Glutamatergic neuron (in vitro differentiated cells): Measurements from ENCODE around the gene CDK5RAP2. TPM values are rescaled to one million over a fixed set of nuclear protein-coding genes. Genes with fewer than 3 reads are reported as not detected.

Source experiments
- DNase-seq: peaks from one replicate; pipeline ENCODE4 v3.0.0; 2022
- H3K27ac Mint-ChIP-seq: one replicate; pipeline ENCODE4 v1.8.0; 2020; ENCODE audit warnings: mild to moderate bottlenecking, mixed read lengths, inconsistent platforms; ENCODE audit not compliant: unreplicated experiment
- H3K27me3 Mint-ChIP-seq: one replicate; pipeline ENCODE4 v1.8.0; 2020; ENCODE audit warnings: mild to moderate bottlenecking, moderate library complexity, mixed read lengths, inconsistent platforms; ENCODE audit not compliant: unreplicated experiment
- H3K36me3 Mint-ChIP-seq: one replicate; pipeline ENCODE4 v1.8.0; 2020; ENCODE audit warnings: mild to moderate bottlenecking, mixed read lengths, inconsistent platforms; ENCODE audit not compliant: unreplicated experiment
- H3K4me1 Mint-ChIP-seq: one replicate; pipeline ENCODE4 v1.8.0; 2020; ENCODE audit warnings: mild to moderate bottlenecking, low read depth, mixed read lengths, inconsistent platforms; ENCODE audit not compliant: unreplicated experiment
- H3K4me3 Mint-ChIP-seq: one replicate; pipeline ENCODE4 v1.8.0; 2020; ENCODE audit warnings: mild to moderate bottlenecking, mixed read lengths, inconsistent platforms; ENCODE audit not compliant: unreplicated experiment
- H3K9me3 Mint-ChIP-seq: one replicate; pipeline ENCODE4 v1.8.0; 2020; ENCODE audit warnings: mild to moderate bottlenecking, moderate library complexity, mixed read lengths, inconsistent platforms; ENCODE audit not compliant: unreplicated experiment
- CTCF ChIP-seq: fragments of 200-600 bp; sonication (generic); IDR thresholded peaks from one replicate; pipeline ENCODE4 v1.5.0; 2021; ENCODE audit not compliant: partially characterized antibody, unreplicated experiment
- total RNA-seq: library from RNA; stranded (reverse); fragmentation: NEBNext Ultra II Directional; extraction: Animal tissue kit (Norgen Biotek cat#: 25700); gene quantifications from one replicate; pipeline ENCODE4 v1.2.1, GENCODE V29; 2021; ENCODE audit not compliant: unreplicated experiment

CDK5RAP2 gene
- total RNA-seq, 1 donor from 2014 or later = 53.2 TPM

GRCh38 chr9:120625222-120625621 lies 45.3 kb upstream of the CDK5RAP2 start:
- no peak for DNase-seq
- no peaks in the 10 kb centered on the region for H3K4me1 Mint-ChIP-seq
- H3K9me3 Mint-ChIP-seq = peaks cover 1% of the 10 kb centered on the region
- no peak overlapping the region for H3K4me3 Mint-ChIP-seq
- no peaks in the 10 kb centered on the region for H3K27me3 Mint-ChIP-seq
- H3K27ac Mint-ChIP-seq = no peak overlapping the region
- no peaks in the 10 kb centered on the region for H3K36me3 Mint-ChIP-seq
- no peak for TF ChIP-seq CTCF

GRCh38 chr9:120622790-120623189 lies 42.8 kb upstream of the CDK5RAP2 start:
- H3K9me3 Mint-ChIP-seq = no peaks in the 10 kb centered on the region
- no peak for DNase-seq
- no peaks in the 10 kb centered on the region for H3K4me1 Mint-ChIP-seq
- TF ChIP-seq CTCF = no peak
- H3K27me3 Mint-ChIP-seq = no peaks in the 10 kb centered on the region
- H3K27ac Mint-ChIP-seq = no peak overlapping the region
- no peak overlapping the region for H3K4me3 Mint-ChIP-seq
- H3K36me3 Mint-ChIP-seq = no peaks in the 10 kb centered on the region

- no peaks in the 10 kb centered on the region for H3K27me3 Mint-ChIP-seq
- no peak overlapping the region for H3K27ac Mint-ChIP-seq
- no peaks in the 10 kb centered on the region for H3K9me3 Mint-ChIP-seq
- H3K36me3 Mint-ChIP-seq = no peaks in the 10 kb centered on the region
- H3K4me1 Mint-ChIP-seq = no peaks in the 10 kb centered on the region
- DNase-seq = no peak
- TF ChIP-seq CTCF = no peak
- no peak overlapping the region for H3K4me3 Mint-ChIP-seq
These were observed 42.0 kb upstream of the CDK5RAP2 start for GRCh38 chr9:120621941-120622340.

GRCh38 chr9:120619751-120620655 lies 40.0 kb upstream of the CDK5RAP2 start:
- Mint-ChIP-seq H3K36me3 (no peaks in the 10 kb centered on the region), H3K27ac (no peak overlapping the region), H3K4me1 (no peaks in the 10 kb centered on the region), H3K27me3 (no peaks in the 10 kb centered on the region), H3K4me3 (no peak overlapping the region), H3K9me3 (no peaks in the 10 kb centered on the region)
- DNase-seq = peak; percentile 46
- peak; percentile 85 for TF ChIP-seq CTCF
